NCI-H1417 treated with DMSO at 0.1 percent for 48 hours (cell line): ENCODE data around the gene DIP2C.
"Not testable (repeated sequence)": the region's sequence is repeated elsewhere in the genome, so short reads cannot be mapped to it uniquely, and the experiment has no call there.

Experiments used
- DNase-seq: peaks from one replicate; lab custom pipeline; 2025; lab: John Stamatoyannopoulos, UW

DIP2C gene

DNA sequence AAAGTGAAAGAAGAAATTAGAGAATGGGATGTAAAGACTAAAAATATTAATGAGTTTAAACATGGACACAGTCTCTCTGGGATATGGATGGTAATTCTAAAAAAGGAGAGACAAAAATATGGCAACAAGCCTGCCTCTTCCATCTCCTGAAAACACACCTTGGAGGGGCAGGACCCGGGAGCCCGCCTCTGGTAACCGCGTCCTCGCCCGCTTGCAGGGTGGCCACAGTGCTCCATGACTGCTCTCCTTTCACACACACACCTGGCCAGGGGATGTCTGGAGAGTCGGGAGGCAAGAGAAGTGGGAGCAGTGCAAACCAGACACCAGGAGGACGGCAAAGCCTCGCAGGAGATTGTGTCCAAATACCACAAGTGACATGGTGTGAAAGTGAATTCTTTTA lies 387.9 kb downstream of the DIP2C start:
- DNase-seq, result no peak

GRCh38 chr10:300580-300979 lies 388.9 kb downstream of the DIP2C start:
- not testable (repeated sequence) for DNase-seq

GRCh38 chr10:299969-300368 lies 389.5 kb downstream of the DIP2C start:
- DNase-seq, result no peak

DNA sequence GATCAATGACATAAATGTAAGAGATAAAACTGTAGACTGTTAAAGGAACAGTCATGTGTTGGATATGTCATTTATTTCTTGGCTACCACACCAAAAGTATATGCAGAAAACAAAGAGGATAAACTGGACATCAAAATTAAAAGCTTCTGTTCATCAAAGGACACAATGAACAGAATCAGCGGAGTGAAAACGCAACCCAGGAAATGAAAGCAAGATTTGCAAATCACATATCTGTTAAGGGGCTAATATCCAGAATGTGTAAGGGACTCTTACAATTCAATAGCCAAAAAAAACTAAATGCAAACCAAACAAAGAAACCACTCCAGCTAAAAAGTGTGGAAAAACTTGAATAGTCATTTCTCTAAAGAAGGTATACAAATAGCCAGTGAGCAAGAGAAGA lies 390.0 kb downstream of the DIP2C start:
- DNase-seq, result no peak

DNA sequence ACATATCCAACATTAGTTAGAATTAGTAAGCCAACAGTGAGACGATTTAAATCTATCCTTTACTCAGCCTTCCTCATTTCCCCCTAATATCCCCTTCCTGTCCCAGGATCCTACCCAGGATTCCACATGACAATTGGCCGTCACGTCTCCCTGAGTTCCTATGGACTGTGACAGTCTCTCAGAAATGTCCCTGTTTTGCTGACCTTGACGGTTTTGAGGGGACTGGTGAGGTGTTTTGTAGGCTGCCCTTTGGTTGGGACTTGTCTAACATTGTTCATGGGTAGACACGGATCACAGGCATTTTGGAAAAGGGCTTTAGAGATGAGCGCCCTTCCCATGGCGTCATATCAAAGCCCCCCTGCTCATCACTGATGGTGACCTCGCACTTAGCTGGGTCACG lies 391.4 kb downstream of the DIP2C start:
- DNase-seq, result no peak

DNA sequence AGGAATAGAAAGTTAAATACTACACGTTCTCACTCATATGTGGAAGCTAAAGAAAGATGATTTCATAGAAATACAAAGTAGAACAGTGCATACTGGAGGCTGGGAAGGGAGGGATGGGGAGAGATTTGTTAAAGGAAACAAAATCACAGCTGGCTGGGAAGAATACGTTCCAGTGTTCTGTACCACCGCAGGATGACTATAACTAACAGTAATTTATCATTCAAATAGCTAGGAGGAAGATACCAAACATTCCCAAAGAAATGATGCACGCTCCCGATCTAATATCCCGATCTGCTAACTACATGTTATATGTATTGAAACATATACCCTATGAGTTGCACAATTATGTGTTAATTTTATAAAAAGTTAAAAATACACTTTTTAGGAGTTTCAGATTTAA lies 391.9 kb downstream of the DIP2C start:
- no peak for DNase-seq

DNA sequence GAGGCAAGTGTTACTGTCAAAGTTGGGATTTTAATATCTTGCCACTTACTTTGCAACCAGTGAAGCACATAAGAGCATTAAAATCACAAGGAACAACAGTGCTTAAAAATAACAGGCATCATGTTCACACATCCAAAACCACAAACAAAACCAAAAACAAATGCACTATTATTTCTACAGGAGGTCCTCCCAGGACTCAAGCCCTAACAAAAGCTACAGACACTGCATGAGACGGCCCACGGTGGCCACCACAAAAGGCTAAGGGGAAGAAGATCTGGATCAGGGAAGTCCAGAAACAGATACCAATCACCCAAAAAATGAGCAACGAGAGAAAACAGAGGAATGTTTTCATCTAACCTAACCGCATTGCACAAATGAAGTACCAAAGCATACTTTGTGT lies 395.8 kb downstream of the DIP2C start:
- DNase-seq, result no peak

DNA sequence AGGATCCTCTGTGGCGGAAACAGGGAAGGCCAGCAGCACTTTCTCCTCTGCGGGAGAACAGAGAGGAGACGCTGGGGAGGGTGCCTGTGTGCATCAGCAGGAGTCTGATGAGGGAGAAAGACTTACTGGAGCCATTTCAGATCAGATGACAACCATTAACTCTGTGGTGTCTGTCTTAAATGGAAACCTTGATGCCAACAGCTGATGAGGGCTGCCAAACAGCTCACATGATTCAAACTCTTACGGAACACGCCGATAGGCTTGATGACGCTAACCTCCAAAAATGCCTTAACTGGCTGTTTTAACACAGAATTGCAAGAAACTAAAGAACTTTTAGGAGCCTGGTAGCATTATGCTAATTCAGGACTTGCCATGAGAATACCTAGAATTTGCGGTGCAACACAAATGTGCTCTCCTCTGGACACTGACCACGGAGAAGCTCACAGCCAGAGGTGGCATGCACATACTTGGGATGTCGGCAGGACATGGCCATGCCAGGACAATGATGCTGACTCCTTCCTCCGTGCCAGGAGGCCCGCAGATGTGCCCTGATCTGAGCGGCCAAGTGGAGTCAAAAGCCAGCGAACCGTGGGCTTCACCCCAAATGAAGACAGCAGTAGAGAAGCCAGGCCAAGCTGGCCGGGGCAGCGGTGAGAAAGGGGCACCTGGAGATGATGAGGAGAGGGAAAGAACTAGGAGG lies 399.3 kb downstream of the DIP2C start:
- DNase-seq, result no peak

GRCh38 chr10:289581-289980 lies 399.9 kb downstream of the DIP2C start:
- no peak for DNase-seq

GRCh38 chr10:288316-289200 lies 400.9 kb downstream of the DIP2C start:
- no peak for DNase-seq

- DNase-seq, result no peak
These were observed 401.7 kb downstream of the DIP2C start for GRCh38 chr10:287814-288213.

GRCh38 chr10:287026-287709 lies 402.3 kb downstream of the DIP2C start:
- DNase-seq, result no peak

DNA sequence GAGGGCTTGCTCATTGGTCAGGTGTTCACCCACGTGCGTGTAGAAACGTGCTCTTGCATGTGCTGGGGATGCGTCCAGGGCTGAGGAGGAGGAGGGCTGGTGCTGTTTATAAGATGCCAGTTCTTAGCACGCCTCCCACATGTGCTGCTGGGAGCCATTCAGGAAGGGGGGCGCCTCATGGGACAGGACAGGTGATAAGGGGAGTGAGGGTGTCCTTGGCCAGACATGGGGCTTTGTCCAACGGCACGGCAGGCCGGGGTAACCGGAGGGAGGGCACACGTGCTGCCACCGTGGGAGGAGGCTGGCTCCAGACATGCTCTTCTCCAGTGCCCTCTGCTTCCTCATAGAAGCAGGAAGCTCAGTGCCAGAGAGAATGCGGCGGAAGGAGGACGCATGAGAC lies 404.3 kb downstream of the DIP2C start:
- no peak for DNase-seq

- no peak for DNase-seq
These were observed 405.5 kb downstream of the DIP2C start for GRCh38 chr10:283916-284356.

DNA sequence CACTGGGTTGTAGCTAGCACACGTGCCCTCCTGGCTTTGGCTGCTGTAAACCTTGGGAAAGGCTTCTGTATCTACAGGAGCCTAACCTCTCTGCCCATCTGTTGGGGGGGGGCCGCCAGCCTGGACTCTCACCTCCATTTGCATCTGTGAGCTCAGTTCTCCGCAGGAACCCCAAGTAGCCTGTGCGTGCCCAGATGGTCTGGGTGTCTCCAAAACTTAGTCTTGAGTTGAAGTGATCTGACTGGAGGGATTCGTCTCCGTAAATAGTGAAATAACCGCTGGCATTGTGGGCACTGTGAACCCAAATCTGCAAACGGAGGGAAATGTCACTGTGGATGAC lies 406.4 kb downstream of the DIP2C start:
- DNase-seq, result no peak

- DNase-seq, result no peak
These were observed 407.0 kb downstream of the DIP2C start for GRCh38 chr10:282294-283139.

- no peak for DNase-seq
These were observed 409.8 kb downstream of the DIP2C start for GRCh38 chr10:279655-280054.

GRCh38 chr10:279232-279631 lies 410.2 kb downstream of the DIP2C start:
- DNase-seq, result no peak

DNA sequence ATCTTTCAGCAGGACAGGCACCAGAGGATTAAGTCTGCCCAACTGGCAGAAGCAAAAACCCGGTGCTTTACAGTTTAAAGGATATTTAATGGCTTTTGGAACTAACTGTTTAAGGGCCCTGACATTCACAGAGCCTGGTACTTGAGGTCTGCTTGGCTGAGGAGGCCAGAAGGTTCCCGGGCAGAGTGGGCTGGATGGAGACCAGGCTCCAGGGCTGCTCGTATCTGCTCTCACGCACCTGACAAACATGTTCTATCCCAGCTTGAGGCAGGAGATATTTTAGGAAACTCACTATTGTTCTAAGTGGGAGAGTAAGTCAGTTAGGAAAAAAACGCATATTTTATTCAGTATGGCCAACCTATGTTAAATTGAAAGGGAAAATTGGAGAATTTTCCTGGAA lies 410.8 kb downstream of the DIP2C start:
- DNase-seq, result no peak

GRCh38 chr10:277963-278362 lies 411.5 kb downstream of the DIP2C start:
- no peak for DNase-seq

DNA sequence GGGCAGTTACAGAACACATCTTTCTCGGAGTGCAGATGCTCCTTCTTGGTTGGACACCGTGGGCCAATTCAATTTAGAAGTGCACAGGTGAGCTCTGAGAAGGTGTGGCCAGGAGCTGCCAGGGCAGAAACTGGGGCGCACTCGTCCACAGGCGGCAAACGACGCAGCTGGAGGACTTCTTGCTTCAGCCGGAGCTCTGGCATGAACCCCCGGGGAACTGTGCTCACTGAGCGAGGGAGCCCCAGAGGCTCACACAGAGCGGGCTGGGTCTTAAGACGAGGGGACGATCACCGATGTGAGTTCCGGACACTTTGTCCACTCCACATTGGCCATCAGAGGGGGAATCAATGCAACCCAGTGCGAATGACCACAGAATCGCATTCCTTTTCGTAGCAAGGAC lies 413.8 kb downstream of the DIP2C start:
- no peak for DNase-seq

GRCh38 chr10:274866-275265 lies 414.6 kb downstream of the DIP2C start:
- DNase-seq, result no peak
